ENCODE measurements around the gene SCAPER.

The SCAPER gene

DNA sequence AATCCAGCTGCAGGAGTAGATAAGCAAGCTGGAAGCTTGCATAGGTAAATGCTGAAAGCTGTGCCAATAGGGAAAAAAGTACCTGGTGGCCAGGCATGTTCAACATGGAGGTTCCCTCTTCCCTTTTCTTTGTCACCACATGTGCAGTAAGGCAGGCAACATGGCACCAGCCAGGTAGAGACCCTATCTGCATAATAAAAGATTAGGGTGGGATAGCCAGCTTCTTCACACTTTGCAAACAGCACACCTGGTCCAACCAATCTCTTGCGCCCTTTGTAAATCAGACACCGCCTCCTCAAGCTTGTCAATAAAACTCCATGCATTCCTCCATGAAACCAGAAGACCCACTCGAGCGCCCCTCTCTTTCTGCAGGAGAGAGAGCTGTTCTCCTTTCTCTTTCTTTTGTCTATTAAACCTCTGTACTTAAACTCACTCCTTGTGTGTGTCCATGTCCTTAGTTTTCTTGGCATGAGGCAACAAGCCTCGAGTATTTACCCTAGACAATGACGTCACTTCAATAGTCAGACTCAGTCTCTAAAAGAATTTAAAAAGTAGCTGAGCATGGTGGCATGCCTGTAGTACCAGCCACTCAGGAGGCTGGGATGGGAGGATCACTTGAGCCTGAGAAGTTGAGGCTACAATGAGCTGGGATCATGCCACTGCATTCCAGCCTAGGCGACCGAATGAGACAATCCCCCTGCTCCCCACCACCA, 256.3 kb downstream of the SCAPER start:
- Histone ChIP-seq H3K9me3 (ENCODE audit: control insufficient read depth, low read length) (no peaks in the 10 kb centered on the region), H3K4me1 (no peaks in the 10 kb centered on the region), H3K36me3 (ENCODE audit: control insufficient read depth, insufficient read depth, low read length) (no peaks in the 10 kb centered on the region), H3K4me3 (ENCODE audit: low read depth, low read length) (no peak overlapping the region), H3K79me2 (no peaks in the 10 kb centered on the region), H3K27me3 (ENCODE audit: control insufficient read depth, insufficient read depth, low read length) (no peaks in the 10 kb centered on the region), H2AFZ (no peak overlapping the region), H3K9ac (no peak overlapping the region), H3K27ac (no peak overlapping the region), H3K4me2 (ENCODE audit: low read length) (no peak overlapping the region)
- no peak for TF ChIP-seq CTCF (IDR thresholded peaks at IDR 0.05)

- Histone ChIP-seq H3K27ac (no peak overlapping the region), H3K4me1 (no peaks in the 10 kb centered on the region), H3K79me2 (no peaks in the 10 kb centered on the region), H3K36me3 (ENCODE audit: control insufficient read depth, insufficient read depth, low read length) (no peaks in the 10 kb centered on the region), H3K9me3 (ENCODE audit: control insufficient read depth, low read length) (no peaks in the 10 kb centered on the region), H3K9ac (no peak overlapping the region), H3K4me2 (ENCODE audit: low read length) (no peak overlapping the region), H3K4me3 (ENCODE audit: low read depth, low read length) (no peak overlapping the region), H2AFZ (no peak overlapping the region), H3K27me3 (ENCODE audit: control insufficient read depth, insufficient read depth, low read length) (no peaks in the 10 kb centered on the region)
- no peak for TF ChIP-seq CTCF (IDR thresholded peaks at IDR 0.05)
Measured at GRCh38 chr15:76647612-76648011, 257.5 kb downstream of the SCAPER start.

DNA sequence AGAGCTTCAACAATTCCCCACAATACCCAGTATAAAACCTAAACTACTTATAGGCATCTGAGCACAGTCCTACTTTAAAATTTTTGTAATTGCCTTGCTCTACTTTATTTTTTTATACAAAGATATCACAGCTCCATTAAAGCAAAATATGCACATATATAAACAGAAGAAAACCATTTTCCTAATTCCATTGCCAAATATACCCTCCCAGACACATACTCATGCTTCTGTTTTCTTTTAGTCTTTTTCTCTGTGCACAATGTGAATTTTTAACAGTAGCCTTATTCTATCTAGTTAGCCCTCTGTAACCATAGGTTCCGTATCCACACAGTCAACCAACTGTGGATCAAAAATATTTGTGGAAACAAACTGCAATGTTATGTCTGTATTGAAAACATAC, 260.5 kb downstream of the SCAPER start:
- H2AFZ ChIP-seq = no peak overlapping the region
- no peaks in the 10 kb centered on the region for H3K27me3 ChIP-seq (ENCODE audit: control insufficient read depth, insufficient read depth, low read length)
- H3K4me2 ChIP-seq (ENCODE audit: low read length) = no peak overlapping the region
- H3K9me3 ChIP-seq (ENCODE audit: control insufficient read depth, low read length) = no peaks in the 10 kb centered on the region
- no peaks in the 10 kb centered on the region for H3K36me3 ChIP-seq (ENCODE audit: control insufficient read depth, insufficient read depth, low read length)
- H3K27ac ChIP-seq = no peak overlapping the region
- no peaks in the 10 kb centered on the region for H3K79me2 ChIP-seq
- H3K9ac ChIP-seq = no peak overlapping the region
- no peaks in the 10 kb centered on the region for H3K4me1 ChIP-seq
- TF ChIP-seq CTCF (IDR thresholded peaks at IDR 0.05) = no peak
- no peak overlapping the region for H3K4me3 ChIP-seq (ENCODE audit: low read depth, low read length)

- no peak overlapping the region for H3K4me2 ChIP-seq (ENCODE audit: low read length)
- no peaks in the 10 kb centered on the region for H3K27me3 ChIP-seq (ENCODE audit: control insufficient read depth, insufficient read depth, low read length)
- no peak overlapping the region for H3K27ac ChIP-seq
- no peak overlapping the region for H3K4me3 ChIP-seq (ENCODE audit: low read depth, low read length)
- no peak overlapping the region for H3K9ac ChIP-seq
- H3K9me3 ChIP-seq (ENCODE audit: control insufficient read depth, low read length) = no peaks in the 10 kb centered on the region
- no peak for TF ChIP-seq CTCF (IDR thresholded peaks at IDR 0.05)
- no peaks in the 10 kb centered on the region for H3K79me2 ChIP-seq
- no peaks in the 10 kb centered on the region for H3K4me1 ChIP-seq
- no peaks in the 10 kb centered on the region for H3K36me3 ChIP-seq (ENCODE audit: control insufficient read depth, insufficient read depth, low read length)
- H2AFZ ChIP-seq = no peak overlapping the region
Measured at GRCh38 chr15:76642671-76643070, 262.5 kb downstream of the SCAPER start.

- no peak overlapping the region for H3K27ac ChIP-seq
- no peak overlapping the region for H3K4me2 ChIP-seq (ENCODE audit: low read length)
- H3K27me3 ChIP-seq (ENCODE audit: control insufficient read depth, insufficient read depth, low read length) = no peaks in the 10 kb centered on the region
- H2AFZ ChIP-seq = no peak overlapping the region
- no peaks in the 10 kb centered on the region for H3K79me2 ChIP-seq
- no peaks in the 10 kb centered on the region for H3K4me1 ChIP-seq
- TF ChIP-seq CTCF (IDR thresholded peaks at IDR 0.05) = no peak
- no peaks in the 10 kb centered on the region for H3K36me3 ChIP-seq (ENCODE audit: control insufficient read depth, insufficient read depth, low read length)
- H3K9me3 ChIP-seq (ENCODE audit: control insufficient read depth, low read length) = no peaks in the 10 kb centered on the region
- H3K9ac ChIP-seq = no peak overlapping the region
- H3K4me3 ChIP-seq (ENCODE audit: low read depth, low read length) = no peak overlapping the region
Measured at GRCh38 chr15:76637166-76637565, 268.0 kb downstream of the SCAPER start.
